HG02759 (cell line): ENCODE measurements around the gene LSM3.

Experiments used
- ATAC-seq: cut with Tn5 transposase; IDR thresholded peaks from one replicate; pipeline ENCODE4 v1.9.1; 2021; ENCODE audit warnings: mild to moderate bottlenecking, moderate library complexity; ENCODE audit not compliant: unreplicated experiment

Gene LSM3

GRCh38 chr3:14194865-14195264 lies 16.2 kb downstream of the LSM3 start:
- no peak for ATAC-seq

GRCh38 chr3:14199641-14200040 lies 21.0 kb downstream of the LSM3 start:
- ATAC-seq: no peak

GRCh38 chr3:14200276-14200675 lies 21.7 kb downstream of the LSM3 start:
- ATAC-seq: no peak

- no peak for ATAC-seq
Measured at GRCh38 chr3:14200841-14201240, 22.2 kb downstream of the LSM3 start.

- no peak for ATAC-seq
Measured at GRCh38 chr3:14201940-14202684, 23.5 kb downstream of the LSM3 start.

- no peak for ATAC-seq
Measured at GRCh38 chr3:14202874-14203520, 24.4 kb downstream of the LSM3 start.

GRCh38 chr3:14203521-14204079 lies 25.0 kb downstream of the LSM3 start:
- ATAC-seq: no peak

GRCh38 chr3:14204515-14205284 lies 26.1 kb downstream of the LSM3 start:
- no peak for ATAC-seq

- ATAC-seq: no peak
Measured at GRCh38 chr3:14206548-14207177, 28.0 kb downstream of the LSM3 start.

GRCh38 chr3:14208168-14208567 lies 29.6 kb downstream of the LSM3 start:
- no peak for ATAC-seq

- ATAC-seq: no peak
Measured at GRCh38 chr3:14208977-14209394, 30.4 kb downstream of the LSM3 start.

- ATAC-seq: no peak
Measured at GRCh38 chr3:14209581-14210289, 31.1 kb downstream of the LSM3 start.

GRCh38 chr3:14210290-14210688 lies 31.7 kb downstream of the LSM3 start:
- no peak for ATAC-seq

- ATAC-seq: no peak
Measured at GRCh38 chr3:14210843-14211594, 32.4 kb downstream of the LSM3 start.

GRCh38 chr3:14211621-14212020 lies 33.0 kb downstream of the LSM3 start:
- ATAC-seq: no peak

GRCh38 chr3:14212032-14212431 lies 33.4 kb downstream of the LSM3 start:
- ATAC-seq: no peak

GRCh38 chr3:14213066-14213774 lies 34.6 kb downstream of the LSM3 start:
- ATAC-seq: no peak

- no peak for ATAC-seq
Measured at GRCh38 chr3:14214764-14215163, 36.1 kb downstream of the LSM3 start.
